Measurements from ENCODE around the gene LRRC8D. TPM values are rescaled to one million over a fixed set of nuclear protein-coding genes. Genes with fewer than 3 reads are reported as not detected.

LRRC8D gene
- total RNA-seq, 1 experiment from 2014 or later = 19.6 TPM

GRCh38 chr1:89883030-89883379, 62.2 kb downstream of the LRRC8D start:
- intact Hi-C loops (cut with micrococcal nuclease) = no loop called here
- no peak for TF ChIP-seq CTCF (conservative IDR thresholded peaks at IDR 0.05; ENCODE audit: low read depth, low read length)
- no peak for TF ChIP-seq EZH2 (IDR thresholded peaks at IDR 0.05; ENCODE audit: low read length, unreplicated experiment)
- TF ChIP-seq EZH2phosphoT487 (IDR thresholded peaks at IDR 0.05; ENCODE audit: borderline replicate concordance, low read length) = no peak
- peaks cover 21% of the 10 kb centered on the region for H3K4me1 ChIP-seq (ENCODE audit: insufficient read depth, low read length)
- peaks cover 4% of the 10 kb centered on the region for H3F3A ChIP-seq (ENCODE audit: low read length, unreplicated experiment)
- H3K9me2 ChIP-seq (replicated peaks; ENCODE audit: low read length) = no peaks in the 10 kb centered on the region
- H2AFZ ChIP-seq (ENCODE audit: low read length) = no peak overlapping the region
- no peak overlapping the region for H3K27ac ChIP-seq (ENCODE audit: low read length)
- H3K9ac ChIP-seq (ENCODE audit: low read length) = no peak overlapping the region
- peaks cover 40% of the 10 kb centered on the region for H3K79me2 ChIP-seq (ENCODE audit: low read length)
- no TSS peak for BruUV-seq (replicated peaks)
- ATAC-seq (no peak), DNase-seq (no peak)
- CTCF ChIA-PET = no interaction called here
- no peaks in the 10 kb centered on the region for H3K9me3 ChIP-seq (ENCODE audit: low read length)
- 0 out of 2 replicates have a peak, but pooled peaks cover 8% of the 10 kb centered on the region for H3K36me3 ChIP-seq (ENCODE audit: low read depth, low read length)
- no peak overlapping the region for H3K4me2 ChIP-seq (ENCODE audit: low read length)
- H3K4me3 ChIP-seq (ENCODE audit: low read length) = no peak overlapping the region
- H4K20me1 ChIP-seq (ENCODE audit: low read length) = no peaks in the 10 kb centered on the region
- POLR2A ChIA-PET (ENCODE audit: unreplicated experiment) = no interaction called here
- no peaks in the 10 kb centered on the region for H3K27me3 ChIP-seq (ENCODE audit: low read length)

- Histone ChIP-seq H3K4me2 (ENCODE audit: low read length) (peak overlapping the region; percentile 45), H3K9ac (ENCODE audit: low read length) (no peak overlapping the region), H3K4me3 (ENCODE audit: low read length) (no peak overlapping the region), H3K9me2 (replicated peaks; ENCODE audit: low read length) (no peaks in the 10 kb centered on the region), H3K36me3 (ENCODE audit: low read depth, low read length) (0 out of 2 replicates have a peak, but pooled peaks cover 8% of the 10 kb centered on the region), H3K4me1 (ENCODE audit: insufficient read depth, low read length) (peaks cover 38% of the 10 kb centered on the region), H3K79me2 (ENCODE audit: low read length) (peaks cover 40% of the 10 kb centered on the region), H3K9me3 (ENCODE audit: low read length) (no peaks in the 10 kb centered on the region), H3K27ac (ENCODE audit: low read length) (peak overlapping the region; percentile 12), H4K20me1 (ENCODE audit: low read length) (no peaks in the 10 kb centered on the region), H3K27me3 (ENCODE audit: low read length) (no peaks in the 10 kb centered on the region), H2AFZ (ENCODE audit: low read length) (no peak overlapping the region), H3F3A (ENCODE audit: low read length, unreplicated experiment) (peaks cover 4% of the 10 kb centered on the region)
- CTCF ChIA-PET = interaction anchor here (0.6 kb wide), 1 partner anchor 212 kb away, joined by 3 read pairs; no protein-coding TSS in a partner anchor
- no peak for TF ChIP-seq EZH2phosphoT487 (IDR thresholded peaks at IDR 0.05; ENCODE audit: borderline replicate concordance, low read length)
- TF ChIP-seq EZH2 (IDR thresholded peaks at IDR 0.05; ENCODE audit: low read length, unreplicated experiment) = no peak
- no peak for TF ChIP-seq CTCF (conservative IDR thresholded peaks at IDR 0.05; ENCODE audit: low read depth, low read length)
- POLR2A ChIA-PET (ENCODE audit: unreplicated experiment) = no interaction called here
- ATAC-seq (peak; percentile 38), DNase-seq (peak; percentile 64)
- no TSS peak for BruUV-seq (replicated peaks)
- intact Hi-C loops (cut with micrococcal nuclease) = loop anchor here (5.0 kb wide), 3 partner anchors 43 to 102 kb away; no protein-coding TSS in a partner anchor
These were observed 64.1 kb downstream of the LRRC8D start for GRCh38 chr1:89884718-89885596.

- POLR2A ChIA-PET (ENCODE audit: unreplicated experiment) = no interaction called here
- intact Hi-C loops (cut with micrococcal nuclease) = loop anchor here (5.0 kb wide), 3 partner anchors 45 to 100 kb away; no protein-coding TSS in a partner anchor
- Histone ChIP-seq H3K9me3 (ENCODE audit: low read length) (no peaks in the 10 kb centered on the region), H3K27ac (ENCODE audit: low read length) (no peak overlapping the region), H3K4me3 (ENCODE audit: low read length) (no peak overlapping the region), H3F3A (ENCODE audit: low read length, unreplicated experiment) (peaks cover 4% of the 10 kb centered on the region), H4K20me1 (ENCODE audit: low read length) (no peaks in the 10 kb centered on the region), H3K4me1 (ENCODE audit: insufficient read depth, low read length) (peaks cover 53% of the 10 kb centered on the region), H3K9ac (ENCODE audit: low read length) (no peak overlapping the region), H3K79me2 (ENCODE audit: low read length) (peaks cover 53% of the 10 kb centered on the region), H3K36me3 (ENCODE audit: low read depth, low read length) (0 out of 2 replicates have a peak, but pooled peaks cover 2% of the 10 kb centered on the region), H3K9me2 (replicated peaks; ENCODE audit: low read length) (no peaks in the 10 kb centered on the region), H2AFZ (ENCODE audit: low read length) (no peak overlapping the region), H3K27me3 (ENCODE audit: low read length) (no peaks in the 10 kb centered on the region), H3K4me2 (ENCODE audit: low read length) (no peak overlapping the region)
- no peak for TF ChIP-seq EZH2phosphoT487 (IDR thresholded peaks at IDR 0.05; ENCODE audit: borderline replicate concordance, low read length)
- BruUV-seq (replicated peaks) = no TSS peak
- no peak for ATAC-seq
- peak; percentile 23 for DNase-seq
- CTCF ChIA-PET = no interaction called here
These were observed 66.4 kb downstream of the LRRC8D start for GRCh38 chr1:89887270-89887669.
